C4-2B (cell line): ENCODE results near the gene DDX24.
"Not testable (repeated sequence)": the region's sequence is repeated elsewhere in the genome, so short reads cannot be mapped to it uniquely, and the experiment has no call there.

Experiments used
- ZFX ChIP-seq: fragments of 450-650 bp; IDR thresholded peaks from 2 replicates; pipeline ENCODE4 v1.6.1; 2017
- TF ChIP-seq, protein P1 (sequence below): fragments of 450-650 bp; conservative IDR thresholded peaks from 2 replicates; pipeline ENCODE4 v1.5.1; 2017; ENCODE audit warnings: mild to moderate bottlenecking

DNA sequence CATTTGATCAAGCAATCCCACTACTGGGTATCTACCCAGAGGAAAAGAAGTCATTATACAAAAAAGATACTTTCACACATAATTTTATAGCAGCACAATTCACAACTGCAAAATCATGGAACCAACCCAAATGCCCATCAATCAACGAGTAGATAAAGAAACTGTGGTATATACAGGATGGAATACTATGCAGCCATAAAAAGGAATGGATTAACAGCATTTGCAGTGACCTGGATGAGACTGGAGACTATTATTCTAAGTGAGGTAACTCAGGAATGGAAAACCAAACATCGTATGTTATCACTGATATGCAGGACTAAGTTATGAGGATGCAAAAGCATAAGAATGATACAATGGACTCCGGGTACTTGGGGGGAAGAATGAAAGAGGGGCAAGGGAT, 8.9 kb downstream of the DDX24 start:
- TF ChIP-seq, protein P1, sequence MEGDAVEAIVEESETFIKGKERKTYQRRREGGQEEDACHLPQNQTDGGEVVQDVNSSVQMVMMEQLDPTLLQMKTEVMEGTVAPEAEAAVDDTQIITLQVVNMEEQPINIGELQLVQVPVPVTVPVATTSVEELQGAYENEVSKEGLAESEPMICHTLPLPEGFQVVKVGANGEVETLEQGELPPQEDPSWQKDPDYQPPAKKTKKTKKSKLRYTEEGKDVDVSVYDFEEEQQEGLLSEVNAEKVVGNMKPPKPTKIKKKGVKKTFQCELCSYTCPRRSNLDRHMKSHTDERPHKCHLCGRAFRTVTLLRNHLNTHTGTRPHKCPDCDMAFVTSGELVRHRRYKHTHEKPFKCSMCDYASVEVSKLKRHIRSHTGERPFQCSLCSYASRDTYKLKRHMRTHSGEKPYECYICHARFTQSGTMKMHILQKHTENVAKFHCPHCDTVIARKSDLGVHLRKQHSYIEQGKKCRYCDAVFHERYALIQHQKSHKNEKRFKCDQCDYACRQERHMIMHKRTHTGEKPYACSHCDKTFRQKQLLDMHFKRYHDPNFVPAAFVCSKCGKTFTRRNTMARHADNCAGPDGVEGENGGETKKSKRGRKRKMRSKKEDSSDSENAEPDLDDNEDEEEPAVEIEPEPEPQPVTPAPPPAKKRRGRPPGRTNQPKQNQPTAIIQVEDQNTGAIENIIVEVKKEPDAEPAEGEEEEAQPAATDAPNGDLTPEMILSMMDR = not testable (repeated sequence)
- not testable (repeated sequence) for TF ChIP-seq ZFX
